ENCODE measurements around the gene MIB1. TPM values are rescaled to one million over a fixed set of nuclear protein-coding genes. Genes with fewer than 3 reads are reported as not detected.

MIB1 gene
- total RNA-seq, 1 experiment from 2014 or later: 19.2 TPM

Small RNA genes within 50 kb of the gene (small RNA-seq; reads per million reads assigned to genes)
- gene AC103987.3 (not detected), gene RF00019 (not detected), gene RF00045 (not detected), gene RF01241 (not detected), gene RN7SL233P (not detected), gene RNU6-1038P (not detected)

Other genes with a start within 250 kb of the MIB1 start
- gene ESCO1, start 140.1 kb upstream of the MIB1 start, total RNA-seq (2014; rRNA removed; shearing (Covaris generic)): 11.8 and 12.0 TPM in 2 replicates
- gene SNRPD1, start 128.5 kb upstream of the MIB1 start, total RNA-seq (2014; rRNA removed; shearing (Covaris generic)): 168 and 175 TPM in 2 replicates
- 3.8 and 5.1 TPM in 2 replicates for gene ABHD3, start 36.0 kb upstream of the MIB1 start, total RNA-seq (2014; rRNA removed; shearing (Covaris generic))

Measured in HT1080 (cell line).